Keratinocyte (primary cell): ENCODE results near the gene TAF11L13. TPM values are rescaled to one million over a fixed set of nuclear protein-coding genes. Genes with fewer than 3 reads are reported as not detected.

Experiments
- DNase-seq: peaks from one replicate; pipeline ENCODE4 v3.0.0-alpha.2; 2011; ENCODE audit warnings: low read depth, missing footprints, low spot score
- FAIRE-seq: peaks from 2 replicates; lab custom pipeline; 2011; peaks lifted over from hg19 to GRCh38; lab: Jason Lieb, UNC
- H2AFZ ChIP-seq: 2 replicates; pipeline ENCODE4 v1.6.0; 2012; ENCODE audit warnings: low read length, control low read depth, inconsistent platforms; ENCODE audit not compliant: control insufficient read depth
- H3K27ac ChIP-seq: 2 replicates; pipeline ENCODE4 v1.5.1; 2011; ENCODE audit warnings: low read length; ENCODE audit not compliant: control insufficient read depth, insufficient read depth
- H3K27me3 ChIP-seq: 3 replicates; pipeline ENCODE4 v1.6.0; 2011; ENCODE audit warnings: low read length; ENCODE audit not compliant: control insufficient read depth, insufficient read depth; ENCODE audit errors: extremely low read depth
- H3K36me3 ChIP-seq, 2 experiments: 2 replicates in 1 of 2; 3 replicates in 1 of 2; pipeline ENCODE4 v1.5.1; 2011; ENCODE audit warnings: low read length in 2 of 2, mild to moderate bottlenecking in 1 of 2; ENCODE audit not compliant: control insufficient read depth in 2 of 2, insufficient read depth in 2 of 2; ENCODE audit errors: extremely low read depth in 1 of 2
- H3K4me1 ChIP-seq: 3 replicates; pipeline ENCODE4 v1.5.1; 2011; ENCODE audit warnings: low read length; ENCODE audit not compliant: control insufficient read depth, insufficient read depth; ENCODE audit errors: extremely low read depth
- H3K4me2 ChIP-seq: 3 replicates; pipeline ENCODE4 v1.6.0; 2011; ENCODE audit warnings: low read depth, low read length; ENCODE audit not compliant: control insufficient read depth, insufficient read depth; ENCODE audit errors: extremely low read depth
- H3K4me3 ChIP-seq, 3 experiments: fragments of 200-600 bp in 1 of 3; sonication (generic) in 1 of 3; 2 replicates in 2 of 3; 3 replicates in 1 of 3; pipeline ENCODE4 v1.5.1; 2011 to 2016; ENCODE audit warnings: low read length in 3 of 3, mild to moderate bottlenecking in 3 of 3, control low read depth in 2 of 3, inconsistent platforms in 1 of 3, low read depth in 1 of 3, mixed read lengths in 1 of 3, mixed run types in 1 of 3, moderate library complexity in 1 of 3; ENCODE audit not compliant: control insufficient read depth in 2 of 3, insufficient read depth in 2 of 3; ENCODE audit errors: extremely low read depth in 1 of 3
- H3K79me2 ChIP-seq: 2 replicates; pipeline ENCODE4 v1.6.0; 2012; ENCODE audit warnings: low read length; ENCODE audit not compliant: control insufficient read depth, insufficient read depth
- H3K9ac ChIP-seq: 3 replicates; pipeline ENCODE4 v1.6.0; 2011; ENCODE audit warnings: low read length; ENCODE audit not compliant: control insufficient read depth, insufficient read depth; ENCODE audit errors: extremely low read depth
- H3K9me1 ChIP-seq: 3 replicates; pipeline ENCODE4 v1.6.0; 2011; ENCODE audit warnings: low read length; ENCODE audit not compliant: control insufficient read depth, insufficient read depth; ENCODE audit errors: extremely low read depth
- H3K9me3 ChIP-seq: 2 replicates; pipeline ENCODE4 v1.5.1; 2012; ENCODE audit warnings: low read depth, low read length; ENCODE audit not compliant: control insufficient read depth
- H4K20me1 ChIP-seq: 3 replicates; pipeline ENCODE4 v1.6.0; 2011; ENCODE audit warnings: low read length; ENCODE audit not compliant: control insufficient read depth, insufficient read depth; ENCODE audit errors: extremely low read depth
- CTCF ChIP-seq, 3 experiments: IDR thresholded peaks in 1 of 3; conservative IDR thresholded peaks in 1 of 3; optimal IDR thresholded peaks in 1 of 3; 2 replicates in 2 of 3; 3 replicates in 1 of 3; pipeline versions ENCODE3 to v1.5.1; 2011; ENCODE audit warnings: low read length in 3 of 3, mild to moderate bottlenecking in 3 of 3, moderate library complexity in 2 of 3, control low read depth in 1 of 3, inconsistent platforms in 1 of 3; ENCODE audit not compliant: insufficient read depth in 2 of 3; ENCODE audit errors: extremely low read depth in 1 of 3
- EZH2 ChIP-seq: IDR thresholded peaks from one replicate; pipeline ENCODE4 v1.6.1; 2012; ENCODE audit warnings: inconsistent platforms, mild to moderate bottlenecking, low read length, moderate library complexity
- dilution Hi-C: fragments of 300-500 bp; cut with MboI; formaldehyde crosslinking; loops from one replicate; pipeline ENCODE4 v1.7.0; 2020; ENCODE audit warnings: low sequenced_read_pairs; ENCODE audit not compliant: extremely low pct_ligation_motif_present
- polyA plus RNA-seq, 5 experiments: library from polyadenylated mRNA; depleted of rRNA in 3 of 5; stranded (reverse) in 3 of 5; stranded (forward) in 1 of 5; unstranded in 1 of 5; fragments of >200 nt; gene quantifications; 1 replicate in 1 of 5; 2 replicates in 3 of 5; 3 replicates in 1 of 5; pipeline versions ENCODE4 v1.2.1 to v1.2.3, GENCODE V29; 2011 to 2012; ENCODE audit warnings: missing spikeins in 2 of 5, low read depth in 1 of 5, low replicate concordance in 1 of 5

Gene TAF11L13
- polyA plus RNA-seq, 1 donor (not counting 4 experiments of a cell fraction or from before 2014, with no cell fraction given): not detected

DNA sequence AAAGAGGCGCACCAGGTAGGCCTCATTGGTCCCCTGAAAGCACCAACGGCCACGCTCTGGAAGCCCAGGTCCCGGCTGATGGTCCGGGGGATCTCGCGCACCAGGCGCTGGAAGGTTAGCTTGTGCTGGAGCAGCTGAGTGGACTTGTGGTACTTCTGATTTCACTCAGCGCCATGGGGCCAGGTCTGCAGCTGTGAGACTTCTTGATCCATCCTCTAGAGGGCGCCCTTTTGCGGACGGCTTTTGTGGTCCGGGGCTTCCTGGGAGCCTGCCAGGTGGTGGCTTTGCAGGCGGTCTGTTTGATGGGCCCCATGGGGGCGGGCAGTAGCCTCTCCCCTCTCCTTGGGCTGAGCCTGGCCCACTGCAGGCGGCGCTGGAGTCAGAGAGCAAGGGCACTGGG is 11.3 kb upstream of the TAF11L13 start:
- Histone ChIP-seq H3K36me3 (no peaks in the 10 kb centered on the region), H3K4me1 (no peaks in the 10 kb centered on the region), H3K9me3 (no peaks in the 10 kb centered on the region), H4K20me1 (no peaks in the 10 kb centered on the region), H3K79me2 (no peaks in the 10 kb centered on the region), H3K27me3 (no peaks in the 10 kb centered on the region), H3K4me2 (no peak overlapping the region), H3K4me3 (no peak overlapping the region), H3K27ac (no peak overlapping the region), H3K9ac (no peak overlapping the region), H3K9me1 (no peaks in the 10 kb centered on the region), H2AFZ (no peak overlapping the region)
- no peak for DNase-seq
- TF ChIP-seq CTCF (optimal IDR thresholded peaks at IDR 0.05 in 1 of 3, IDR thresholded peaks at IDR 0.05 in 1 of 3, conservative IDR thresholded peaks at IDR 0.05 in 1 of 3; ENCODE audit: extremely low read depth in 1 of 3, insufficient read depth in 2 of 3, low read length in 3 of 3) (no peak), EZH2 (no peak)
- dilution Hi-C loops: no loop called here
- FAIRE-seq: no peak

DNA sequence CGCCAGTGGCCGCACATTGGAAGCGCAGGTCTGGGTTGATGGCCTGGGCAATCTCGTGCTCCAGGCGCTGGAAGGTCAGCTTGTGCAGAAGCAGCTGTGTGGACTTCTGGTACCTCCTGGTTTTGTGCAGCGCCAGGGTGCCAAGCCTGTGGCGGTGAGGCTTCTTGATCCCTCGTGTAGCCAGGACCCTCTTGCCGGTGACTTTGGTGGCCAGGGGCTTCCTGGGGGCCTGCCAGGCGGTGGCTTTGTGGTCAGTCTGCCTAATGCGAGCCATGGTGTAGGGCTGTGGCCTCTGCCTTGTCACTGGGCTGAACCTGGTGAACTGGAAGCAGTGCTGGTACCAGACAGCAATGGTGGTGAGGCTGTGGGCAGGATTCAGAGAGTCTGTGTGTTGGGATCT is 6.2 kb upstream of the TAF11L13 start:
- H3K4me3 ChIP-seq: no peak overlapping the region
- H3K9me3 ChIP-seq: no peaks in the 10 kb centered on the region
- H3K79me2 ChIP-seq: no peaks in the 10 kb centered on the region
- no peak overlapping the region for H3K4me2 ChIP-seq
- DNase-seq (no peak), FAIRE-seq (no peak)
- no peaks in the 10 kb centered on the region for H3K4me1 ChIP-seq
- H4K20me1 ChIP-seq: no peaks in the 10 kb centered on the region
- dilution Hi-C loops: no loop called here
- H3K9ac ChIP-seq: no peak overlapping the region
- no peaks in the 10 kb centered on the region for H3K36me3 ChIP-seq
- no peak overlapping the region for H2AFZ ChIP-seq
- no peaks in the 10 kb centered on the region for H3K9me1 ChIP-seq
- no peaks in the 10 kb centered on the region for H3K27me3 ChIP-seq
- no peak for TF ChIP-seq CTCF (optimal IDR thresholded peaks at IDR 0.05 in 1 of 3, IDR thresholded peaks at IDR 0.05 in 1 of 3, conservative IDR thresholded peaks at IDR 0.05 in 1 of 3; ENCODE audit: extremely low read depth in 1 of 3, insufficient read depth in 2 of 3, low read length in 3 of 3)
- TF ChIP-seq EZH2: no peak
- no peak overlapping the region for H3K27ac ChIP-seq
